Activated CD8-positive, alpha-beta memory T cell treated with anti-CD3 and anti-CD28 coated beads, Interleukin-2, amount 10 ng/mL, durations not matched to agents 7 days and 5 days (primary cell): ENCODE results near the gene C1RL. TPM values are rescaled to one million over a fixed set of nuclear protein-coding genes. Genes with fewer than 3 reads are reported as not detected.
"Not testable (repeated sequence)": the region's sequence is repeated elsewhere in the genome, so short reads cannot be mapped to it uniquely, and the experiment has no call there.

Experiments used
- ATAC-seq: fragments of 150-1000 bp; cut with Tn5 transposase; one replicate; pipeline ENCODE4 v1.10.0; 2021; ENCODE audit warnings: moderate library complexity
- CTCF ChIA-PET: fragments of 350-600 bp; sonication (Branson Sonifier 250); formaldehyde crosslinking; loops from one replicate; lab custom pipeline; 2021; ENCODE audit warnings: antibody characterized with exemption; lab: Charles Lee
- DNase-seq: peaks from one replicate; pipeline ENCODE4 v3.0.0-alpha.2; 2020
- H3K27ac Mint-ChIP-seq: one replicate; pipeline ENCODE4 v1.8.0; 2021; ENCODE audit warnings: mild to moderate bottlenecking, mixed read lengths
- H3K27me3 Mint-ChIP-seq: one replicate; pipeline ENCODE4 v1.8.0; 2021; ENCODE audit warnings: mixed read lengths
- H3K36me3 Mint-ChIP-seq: one replicate; pipeline ENCODE4 v1.8.0; 2021; ENCODE audit warnings: mild to moderate bottlenecking, mixed read lengths
- H3K4me1 Mint-ChIP-seq: one replicate; pipeline ENCODE4 v1.8.0; 2021; ENCODE audit warnings: mixed read lengths
- H3K4me3 Mint-ChIP-seq: one replicate; pipeline ENCODE4 v1.8.0; 2021; ENCODE audit warnings: mild to moderate bottlenecking, moderate library complexity, mixed read lengths
- H3K9me3 Mint-ChIP-seq: one replicate; pipeline ENCODE4 v1.8.0; 2022; ENCODE audit warnings: low read depth, mixed read lengths
- total RNA-seq, 2 experiments: library from RNA; stranded (reverse); gene quantifications; one replicate each; pipeline ENCODE4 v1.2.3, GENCODE V29; 2021

The C1RL gene
- total RNA-seq, 2 experiments from 2014 or later: 21.8 to 27.4 TPM

- H3K27ac Mint-ChIP-seq: no peak overlapping the region
- H3K4me3 Mint-ChIP-seq: no peak overlapping the region
- ATAC-seq (no peak), DNase-seq (no peak)
- no peaks in the 10 kb centered on the region for H3K4me1 Mint-ChIP-seq
- no peaks in the 10 kb centered on the region for H3K36me3 Mint-ChIP-seq
- H3K27me3 Mint-ChIP-seq: peaks cover 46% of the 10 kb centered on the region
- no peaks in the 10 kb centered on the region for H3K9me3 Mint-ChIP-seq
- CTCF ChIA-PET: interaction anchor here (1.3 kb wide), 1 partner anchor 10 kb away, joined by 3 read pairs; no protein-coding TSS in a partner anchor
Observed at GRCh38 chr12:7059780-7060179, 49.2 kb downstream of the C1RL start.

GRCh38 chr12:7058850-7059395, 50.1 kb downstream of the C1RL start:
- no peak overlapping the region for H3K27ac Mint-ChIP-seq
- H3K27me3 Mint-ChIP-seq: peaks cover 52% of the 10 kb centered on the region
- CTCF ChIA-PET: interaction anchor here (1.3 kb wide), 1 partner anchor 9 kb away, joined by 3 read pairs; no protein-coding TSS in a partner anchor
- no peaks in the 10 kb centered on the region for H3K4me1 Mint-ChIP-seq
- no peak for ATAC-seq
- no peak overlapping the region for H3K4me3 Mint-ChIP-seq
- H3K9me3 Mint-ChIP-seq: no peaks in the 10 kb centered on the region
- H3K36me3 Mint-ChIP-seq: no peaks in the 10 kb centered on the region
- DNase-seq: no peak

- Mint-ChIP-seq H3K36me3 (no peaks in the 10 kb centered on the region), H3K27ac (no peak overlapping the region), H3K4me3 (no peak overlapping the region), H3K9me3 (no peaks in the 10 kb centered on the region), H3K27me3 (peaks cover 54% of the 10 kb centered on the region), H3K4me1 (no peaks in the 10 kb centered on the region)
- ATAC-seq: no peak
- CTCF ChIA-PET: no interaction called here
- no peak for DNase-seq
Observed at GRCh38 chr12:7058163-7058845, 50.7 kb downstream of the C1RL start.

- not testable (repeated sequence) for H3K36me3 Mint-ChIP-seq, H3K9me3 Mint-ChIP-seq, H3K4me1 Mint-ChIP-seq, H3K4me3 Mint-ChIP-seq, ATAC-seq, DNase-seq, H3K27ac Mint-ChIP-seq
- peaks cover 70% of the 10 kb centered on the region for H3K27me3 Mint-ChIP-seq
- CTCF ChIA-PET: interaction anchor here (1.4 to 2.2 kb wide), 2 partner anchors 11 kb away, joined by 5 to 6 read pairs; no protein-coding TSS in a partner anchor
Observed at GRCh38 chr12:7055736-7056135, 53.3 kb downstream of the C1RL start.

- Mint-ChIP-seq H3K27me3 (peaks cover 71% of the 10 kb centered on the region), H3K4me3 (no peak overlapping the region), H3K36me3 (peaks cover 2% of the 10 kb centered on the region), H3K4me1 (no peaks in the 10 kb centered on the region), H3K9me3 (no peaks in the 10 kb centered on the region), H3K27ac (no peak overlapping the region)
- ATAC-seq: no peak
- CTCF ChIA-PET: interaction anchor here (1.2 to 2.2 kb wide), 2 partner anchors 10 to 37 kb away, joined by 3 to 5 read pairs; partner anchors contain the start of gene C1R
- DNase-seq: no peak
Observed at GRCh38 chr12:7054925-7055324, 54.1 kb downstream of the C1RL start.

- H3K27me3 Mint-ChIP-seq: peaks cover 38% of the 10 kb centered on the region
- not testable (repeated sequence) for H3K36me3 Mint-ChIP-seq, DNase-seq, ATAC-seq, H3K4me3 Mint-ChIP-seq, H3K27ac Mint-ChIP-seq, H3K9me3 Mint-ChIP-seq
- peaks cover 18% of the 10 kb centered on the region for H3K4me1 Mint-ChIP-seq
- CTCF ChIA-PET: interaction anchor here (1.4 to 1.6 kb wide), 2 partner anchors 10 to 27 kb away, joined by 3 to 4 read pairs; no protein-coding TSS in a partner anchor
Observed at GRCh38 chr12:7049973-7050372, 59.0 kb downstream of the C1RL start.

- not testable (repeated sequence) for ATAC-seq, H3K4me3 Mint-ChIP-seq, H3K27ac Mint-ChIP-seq, H3K9me3 Mint-ChIP-seq, H3K36me3 Mint-ChIP-seq
- H3K4me1 Mint-ChIP-seq: peaks cover 18% of the 10 kb centered on the region
- H3K27me3 Mint-ChIP-seq: peaks cover 34% of the 10 kb centered on the region
- CTCF ChIA-PET: interaction anchor here (1.4 to 1.6 kb wide), 2 partner anchors 10 to 28 kb away, joined by 3 to 4 read pairs; no protein-coding TSS in a partner anchor
- DNase-seq: peak; percentile 16
Observed at GRCh38 chr12:7049445-7049951, 59.5 kb downstream of the C1RL start.

- ATAC-seq (no peak), DNase-seq (peak; percentile 38)
- Mint-ChIP-seq H3K9me3 (no peaks in the 10 kb centered on the region), H3K36me3 (peaks cover 2% of the 10 kb centered on the region), H3K4me1 (peaks cover 18% of the 10 kb centered on the region), H3K27me3 (peaks cover 18% of the 10 kb centered on the region), H3K27ac (peak overlapping the region; percentile 67), H3K4me3 (no peak overlapping the region)
- CTCF ChIA-PET: interaction anchor here (1.3 kb wide), 1 partner anchor 9 kb away, joined by 4 read pairs; no protein-coding TSS in a partner anchor
Observed at GRCh38 chr12:7047306-7047705, 61.7 kb downstream of the C1RL start.

GRCh38 chr12:7046383-7047105, 62.5 kb downstream of the C1RL start:
- DNase-seq (peak; percentile 41), ATAC-seq (peak; percentile 47)
- peak overlapping the region; percentile 40 for H3K27ac Mint-ChIP-seq
- no peak overlapping the region for H3K4me3 Mint-ChIP-seq
- H3K9me3 Mint-ChIP-seq: no peaks in the 10 kb centered on the region
- peaks cover 18% of the 10 kb centered on the region for H3K4me1 Mint-ChIP-seq
- H3K36me3 Mint-ChIP-seq: peaks cover 2% of the 10 kb centered on the region
- peaks cover 11% of the 10 kb centered on the region for H3K27me3 Mint-ChIP-seq
- CTCF ChIA-PET: interaction anchor here (1.3 kb wide), 1 partner anchor 8 kb away, joined by 4 read pairs; no protein-coding TSS in a partner anchor

GRCh38 chr12:7045913-7046312, 63.1 kb downstream of the C1RL start:
- CTCF ChIA-PET: no interaction called here
- peaks cover 18% of the 10 kb centered on the region for H3K4me1 Mint-ChIP-seq
- no peaks in the 10 kb centered on the region for H3K9me3 Mint-ChIP-seq
- ATAC-seq (no peak), DNase-seq (no peak)
- no peak overlapping the region for H3K4me3 Mint-ChIP-seq
- no peak overlapping the region for H3K27ac Mint-ChIP-seq
- H3K36me3 Mint-ChIP-seq: no peaks in the 10 kb centered on the region
- H3K27me3 Mint-ChIP-seq: peaks cover 7% of the 10 kb centered on the region

Other genes starting within 250 kb of the C1RL start
- 1,000 to 10,000 TPM; 1,086 to 1,277 TPM for gene TPI1, start 241.7 kb downstream of the C1RL start, total RNA-seq
- gene SPSB2, start 235.9 kb downstream of the C1RL start, total RNA-seq: 10 to 100 TPM; 10.5 to 14.4 TPM
- 1 to 10 TPM; 4.9 to 8.7 TPM for gene LRRC23, start 204.4 kb downstream of the C1RL start, total RNA-seq
- 100 to 1,000 TPM; 106 to 171 TPM for gene ENO2, start 194.6 kb downstream of the C1RL start, total RNA-seq
- 10 to 100 TPM; 38.3 to 40.1 TPM for gene ATN1, start 181.3 kb downstream of the C1RL start, total RNA-seq
- gene RNU7-1, start 165.4 kb downstream of the C1RL start, total RNA-seq: not detected
- gene C12orf57, start 165.2 kb downstream of the C1RL start, total RNA-seq: 100 to 1,000 TPM; 120 to 132 TPM
- 100 to 1,000 TPM; 283 to 367 TPM for gene PTPN6, start 157.9 kb downstream of the C1RL start, total RNA-seq
- gene PHB2, start 138.6 kb downstream of the C1RL start, total RNA-seq: 100 to 1,000 TPM; 211 to 271 TPM
- gene EMG1, start 138.3 kb downstream of the C1RL start, total RNA-seq: 10 to 100 TPM; 59.9 to 69.5 TPM
- gene LPCAT3, start 90.7 kb downstream of the C1RL start, total RNA-seq: 10 to 100 TPM; 29.3 to 32.0 TPM
- gene C1S, start 48.5 kb downstream of the C1RL start, total RNA-seq: 1 to 10 TPM; 1.6 to 2.5 TPM
- gene C1R, start 16.8 kb downstream of the C1RL start, total RNA-seq: 1 to 10 TPM; 4.0 to 5.3 TPM
- gene RBP5, start 19.7 kb upstream of the C1RL start, total RNA-seq: under 1 TPM; 0.87 to 0.91 TPM
- 100 to 1,000 TPM in 1 of 2 experiments, 10 to 100 TPM in 1; 71.9 to 109 TPM for gene CLSTN3, start 21.2 kb upstream of the C1RL start, total RNA-seq
- gene PEX5, start 80.5 kb upstream of the C1RL start, total RNA-seq: 10 to 100 TPM; 15.3 to 16.2 TPM
- gene ACSM4, start 194.9 kb upstream of the C1RL start, total RNA-seq: not detected